Measurements from ENCODE around the gene RAB22A. TPM values are rescaled to one million over a fixed set of nuclear protein-coding genes. Genes with fewer than 3 reads are reported as not detected.

Gene RAB22A
- polyA plus RNA-seq, 1 donor (not counting 4 experiments of a cell fraction or from before 2014, with no cell fraction given): 22.9 TPM

DNA sequence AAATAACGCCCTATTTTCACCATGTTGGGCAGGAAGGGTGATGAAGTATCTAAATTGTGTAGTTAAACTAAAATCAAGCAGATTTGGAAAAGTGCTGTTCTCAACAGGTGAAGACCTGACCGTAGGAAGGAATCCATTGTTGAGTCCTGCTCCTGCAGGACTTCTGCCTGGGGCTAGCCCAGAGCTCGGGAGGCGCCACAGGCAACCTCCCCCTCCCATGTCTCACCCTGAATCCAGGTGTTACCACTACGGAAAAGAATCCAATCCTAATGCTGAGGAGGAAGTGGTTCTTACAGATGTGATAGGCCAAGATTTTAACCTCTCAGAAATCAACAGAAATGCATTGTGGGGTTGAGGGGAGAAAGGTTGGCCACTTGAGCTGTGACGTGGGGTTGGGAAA, 30.2 kb downstream of the RAB22A start:
- Histone ChIP-seq H3K9ac (ENCODE audit: control insufficient read depth, extremely low read depth, insufficient read depth, low read length) (no peak overlapping the region), H2AFZ (ENCODE audit: control insufficient read depth, low read length) (no peak overlapping the region), H4K20me1 (ENCODE audit: control insufficient read depth, extremely low read depth, insufficient read depth, low read length) (no peaks in the 10 kb centered on the region), H3K79me2 (ENCODE audit: control insufficient read depth, insufficient read depth, low read length) (peaks cover 72% of the 10 kb centered on the region), H3K9me1 (ENCODE audit: control insufficient read depth, extremely low read depth, insufficient read depth, low read length) (no peaks in the 10 kb centered on the region), H3K4me2 (ENCODE audit: control insufficient read depth, extremely low read depth, insufficient read depth, low read depth, low read length) (peak overlapping the region; percentile 3), H3K27ac (ENCODE audit: control insufficient read depth, insufficient read depth, low read length) (no peak overlapping the region), H3K9me3 (ENCODE audit: control insufficient read depth, low read depth, low read length) (no peaks in the 10 kb centered on the region), H3K36me3 (ENCODE audit: control insufficient read depth in 2 of 2, extremely low read depth in 1 of 2, insufficient read depth in 2 of 2, low read length in 2 of 2) (peaks cover 3 to 11% of the 10 kb centered on the region in 2 experiments), H3K27me3 (ENCODE audit: control insufficient read depth, extremely low read depth, insufficient read depth, low read length) (no peaks in the 10 kb centered on the region), H3K4me1 (ENCODE audit: control insufficient read depth, extremely low read depth, insufficient read depth, low read length) (peaks cover 48% of the 10 kb centered on the region), H3K4me3 (ENCODE audit: control insufficient read depth in 2 of 3, extremely low read depth in 1 of 3, insufficient read depth in 2 of 3, low read depth in 1 of 3, low read length in 3 of 3) (no peak overlapping the region)
- FAIRE-seq: no peak
- DNase-seq (ENCODE audit: low read depth, low spot score): no peak
- dilution Hi-C loops (cut with MboI; ENCODE audit: extremely low pct_ligation_motif_present, low sequenced_read_pairs): no loop called here
- TF ChIP-seq, protein P1, sequence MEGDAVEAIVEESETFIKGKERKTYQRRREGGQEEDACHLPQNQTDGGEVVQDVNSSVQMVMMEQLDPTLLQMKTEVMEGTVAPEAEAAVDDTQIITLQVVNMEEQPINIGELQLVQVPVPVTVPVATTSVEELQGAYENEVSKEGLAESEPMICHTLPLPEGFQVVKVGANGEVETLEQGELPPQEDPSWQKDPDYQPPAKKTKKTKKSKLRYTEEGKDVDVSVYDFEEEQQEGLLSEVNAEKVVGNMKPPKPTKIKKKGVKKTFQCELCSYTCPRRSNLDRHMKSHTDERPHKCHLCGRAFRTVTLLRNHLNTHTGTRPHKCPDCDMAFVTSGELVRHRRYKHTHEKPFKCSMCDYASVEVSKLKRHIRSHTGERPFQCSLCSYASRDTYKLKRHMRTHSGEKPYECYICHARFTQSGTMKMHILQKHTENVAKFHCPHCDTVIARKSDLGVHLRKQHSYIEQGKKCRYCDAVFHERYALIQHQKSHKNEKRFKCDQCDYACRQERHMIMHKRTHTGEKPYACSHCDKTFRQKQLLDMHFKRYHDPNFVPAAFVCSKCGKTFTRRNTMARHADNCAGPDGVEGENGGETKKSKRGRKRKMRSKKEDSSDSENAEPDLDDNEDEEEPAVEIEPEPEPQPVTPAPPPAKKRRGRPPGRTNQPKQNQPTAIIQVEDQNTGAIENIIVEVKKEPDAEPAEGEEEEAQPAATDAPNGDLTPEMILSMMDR (optimal IDR thresholded peaks at IDR 0.05 in 1 of 3, IDR thresholded peaks at IDR 0.05 in 1 of 3, conservative IDR thresholded peaks at IDR 0.05 in 1 of 3; ENCODE audit: extremely low read depth in 1 of 3, insufficient read depth in 2 of 3, low read length in 3 of 3): no peak
- TF ChIP-seq EZH2 (IDR thresholded peaks at IDR 0.05; ENCODE audit: low read length): no peak

DNA sequence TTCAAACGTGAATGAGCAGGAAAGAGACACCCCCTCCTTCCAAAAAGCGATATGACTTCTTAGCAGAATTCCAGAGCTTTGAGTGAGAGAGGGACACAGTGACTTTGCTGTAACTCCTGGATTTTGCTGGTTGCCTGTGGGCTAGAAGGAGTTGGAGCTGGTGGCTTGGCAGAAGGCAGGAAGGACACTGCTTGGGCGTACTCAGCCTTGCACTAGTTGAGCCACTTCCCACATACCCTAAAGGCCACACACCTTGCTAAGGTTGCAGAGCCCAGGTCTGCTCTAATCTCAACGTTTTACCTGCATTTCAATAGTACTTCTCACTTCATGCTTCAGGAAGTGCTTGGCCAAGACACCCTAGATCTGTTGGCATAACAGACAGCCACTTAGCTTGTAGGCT, 30.6 kb downstream of the RAB22A start:
- FAIRE-seq (no peak), DNase-seq (ENCODE audit: low read depth, low spot score) (no peak)
- H3K4me3 ChIP-seq (ENCODE audit: control insufficient read depth in 2 of 3, extremely low read depth in 1 of 3, insufficient read depth in 2 of 3, low read depth in 1 of 3, low read length in 3 of 3): no peak overlapping the region
- peaks cover 71% of the 10 kb centered on the region for H3K79me2 ChIP-seq (ENCODE audit: control insufficient read depth, insufficient read depth, low read length)
- peak overlapping the region; percentile 3 for H3K4me2 ChIP-seq (ENCODE audit: control insufficient read depth, extremely low read depth, insufficient read depth, low read depth, low read length)
- peaks cover 52% of the 10 kb centered on the region for H3K4me1 ChIP-seq (ENCODE audit: control insufficient read depth, extremely low read depth, insufficient read depth, low read length)
- H3K9me3 ChIP-seq (ENCODE audit: control insufficient read depth, low read depth, low read length): no peaks in the 10 kb centered on the region
- H3K36me3 ChIP-seq (ENCODE audit: control insufficient read depth in 2 of 2, extremely low read depth in 1 of 2, insufficient read depth in 2 of 2, low read length in 2 of 2): peaks cover 3 to 11% of the 10 kb centered on the region in 2 experiments
- TF ChIP-seq EZH2 (IDR thresholded peaks at IDR 0.05; ENCODE audit: low read length): no peak
- TF ChIP-seq, protein P1 (optimal IDR thresholded peaks at IDR 0.05 in 1 of 3, IDR thresholded peaks at IDR 0.05 in 1 of 3, conservative IDR thresholded peaks at IDR 0.05 in 1 of 3; ENCODE audit: extremely low read depth in 1 of 3, insufficient read depth in 2 of 3, low read length in 3 of 3): no peak
- no peak overlapping the region for H3K9ac ChIP-seq (ENCODE audit: control insufficient read depth, extremely low read depth, insufficient read depth, low read length)
- H2AFZ ChIP-seq (ENCODE audit: control insufficient read depth, low read length): no peak overlapping the region
- no peaks in the 10 kb centered on the region for H3K9me1 ChIP-seq (ENCODE audit: control insufficient read depth, extremely low read depth, insufficient read depth, low read length)
- H4K20me1 ChIP-seq (ENCODE audit: control insufficient read depth, extremely low read depth, insufficient read depth, low read length): no peaks in the 10 kb centered on the region
- no peaks in the 10 kb centered on the region for H3K27me3 ChIP-seq (ENCODE audit: control insufficient read depth, extremely low read depth, insufficient read depth, low read length)
- dilution Hi-C loops (cut with MboI; ENCODE audit: extremely low pct_ligation_motif_present, low sequenced_read_pairs): no loop called here
- H3K27ac ChIP-seq (ENCODE audit: control insufficient read depth, insufficient read depth, low read length): peak overlapping the region; percentile 30

Data from keratinocyte (primary cell).